Hepatocyte (in vitro differentiated cells): ENCODE results near the gene LMOD2. TPM values are rescaled to one million over a fixed set of nuclear protein-coding genes. Genes with fewer than 3 reads are reported as not detected.

ENCODE experiments used
- DNase-seq: peaks from one replicate; pipeline ENCODE4 v3.0.0-alpha.2; 2016; ENCODE audit warnings: low spot score
- H2AFZ ChIP-seq: fragments of 200-600 bp; sonication (generic); 2 replicates; pipeline ENCODE4 v1.6.0; 2016; ENCODE audit warnings: antibody characterized with exemption, mild to moderate bottlenecking
- H3K27ac ChIP-seq: fragments of 200-600 bp; sonication (generic); 2 replicates; pipeline ENCODE4 v1.5.1; 2016; ENCODE audit warnings: mild to moderate bottlenecking
- H3K27me3 ChIP-seq: fragments of 200-600 bp; sonication (generic); 2 replicates; pipeline ENCODE4 v1.6.1; 2016
- H3K36me3 ChIP-seq: fragments of 200-600 bp; sonication (generic); replicated peaks from 2 replicates; pipeline ENCODE4 v1.5.1; 2016; ENCODE audit warnings: low read depth; ENCODE audit not compliant: insufficient read depth
- H3K4me1 ChIP-seq: fragments of 200-600 bp; sonication (generic); 2 replicates; pipeline ENCODE4 v1.5.1; 2016; ENCODE audit warnings: mild to moderate bottlenecking, moderate library complexity; ENCODE audit not compliant: insufficient read depth
- H3K4me2 ChIP-seq: fragments of 200-600 bp; sonication (generic); 2 replicates; pipeline ENCODE4 v1.6.0; 2016
- H3K4me3 ChIP-seq: fragments of 200-600 bp; sonication (generic); 2 replicates; pipeline ENCODE4 v1.5.1; 2016; ENCODE audit warnings: mild to moderate bottlenecking
- H3K79me2 ChIP-seq: fragments of 200-600 bp; sonication (generic); 2 replicates; pipeline ENCODE4 v1.6.0; 2017; ENCODE audit warnings: mild to moderate bottlenecking
- H3K9me2 ChIP-seq: fragments of 200-600 bp; sonication (generic); replicated peaks from 2 replicates; pipeline ENCODE4 v1.6.0; 2017; ENCODE audit warnings: mild to moderate bottlenecking; ENCODE audit not compliant: insufficient read depth
- H3K9me3 ChIP-seq: fragments of 200-600 bp; sonication (generic); 2 replicates; pipeline ENCODE4 v1.5.1; 2016; ENCODE audit warnings: low read depth, mild to moderate bottlenecking
- H4K20me1 ChIP-seq: fragments of 200-600 bp; sonication (generic); 2 replicates; pipeline ENCODE4 v1.6.0; 2016; ENCODE audit warnings: mild to moderate bottlenecking; ENCODE audit not compliant: insufficient read depth, poor library complexity, severe bottlenecking
- EZH2 ChIP-seq: fragments of 200-600 bp; sonication (generic); IDR thresholded peaks from 2 replicates; pipeline ENCODE4 v1.6.1; 2016; ENCODE audit warnings: antibody characterized with exemption, mild to moderate bottlenecking, borderline replicate concordance
- EZH2phosphoT487 ChIP-seq: fragments of 200-600 bp; sonication (generic); IDR thresholded peaks from one replicate; pipeline ENCODE4 v1.6.1; 2018; ENCODE audit warnings: antibody characterized with exemption, mild to moderate bottlenecking, low read depth, moderate library complexity; ENCODE audit not compliant: unreplicated experiment, severe bottlenecking
- WGBS: methylation state at CpG from one replicate; pipeline ENCODE4 v1.1.6; 2016; ENCODE audit warnings: low lambda C conversion rate; ENCODE audit errors: missing lambda C conversion rate; 5-methylcytosine and 5-hydroxymethylcytosine counted together
- polyA plus RNA-seq: library from polyadenylated mRNA; unstranded; fragments of >200 nt; fragmentation: Nextera tagmentation; extraction: Ambion mirVana; gene quantifications from 2 replicates; pipeline ENCODE4 v1.2.1, GENCODE V29; 2016
- total RNA-seq: library from RNA; depleted of rRNA; stranded (reverse); fragments of >200 nt; gene quantifications from 2 replicates; pipeline ENCODE4 v1.2.3, GENCODE V29; 2014
- TF ChIP-seq, protein P1 (sequence below): fragments of 200-600 bp; sonication (generic); IDR thresholded peaks from 2 replicates; pipeline ENCODE4 v1.5.1; 2016; ENCODE audit warnings: antibody characterized with exemption, mild to moderate bottlenecking; ENCODE audit not compliant: poor library complexity

The LMOD2 gene
- total and polyA plus RNA-seq, 2 experiments from 2014 or later: not detected

DNA sequence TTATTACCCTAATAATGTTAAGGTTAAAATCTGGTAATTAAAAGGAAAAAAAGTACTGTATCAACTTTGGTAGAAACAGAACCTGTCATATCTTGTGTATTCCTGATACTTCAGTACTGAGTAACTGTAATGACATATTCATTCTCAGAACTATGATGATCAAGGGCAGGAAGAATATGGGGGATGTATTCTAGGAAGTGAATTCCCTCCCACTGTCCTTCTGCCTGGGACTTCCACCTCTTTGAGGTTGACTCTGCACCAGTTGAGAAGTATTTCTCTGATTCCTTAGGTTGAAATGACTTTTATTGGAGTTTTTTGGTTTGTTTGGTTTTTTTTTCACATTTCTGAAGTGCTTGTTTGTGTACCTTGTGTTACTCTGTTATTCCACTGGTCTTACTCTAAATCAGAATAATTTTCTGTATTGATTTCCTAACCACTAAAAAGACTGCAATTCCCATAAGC is 56.2 kb downstream of the LMOD2 start:
- peaks cover 46% of the 10 kb centered on the region for H4K20me1 ChIP-seq
- H3K4me1 ChIP-seq: peaks cover 13% of the 10 kb centered on the region
- TF ChIP-seq EZH2phosphoT487: no peak
- TF ChIP-seq, protein P1, sequence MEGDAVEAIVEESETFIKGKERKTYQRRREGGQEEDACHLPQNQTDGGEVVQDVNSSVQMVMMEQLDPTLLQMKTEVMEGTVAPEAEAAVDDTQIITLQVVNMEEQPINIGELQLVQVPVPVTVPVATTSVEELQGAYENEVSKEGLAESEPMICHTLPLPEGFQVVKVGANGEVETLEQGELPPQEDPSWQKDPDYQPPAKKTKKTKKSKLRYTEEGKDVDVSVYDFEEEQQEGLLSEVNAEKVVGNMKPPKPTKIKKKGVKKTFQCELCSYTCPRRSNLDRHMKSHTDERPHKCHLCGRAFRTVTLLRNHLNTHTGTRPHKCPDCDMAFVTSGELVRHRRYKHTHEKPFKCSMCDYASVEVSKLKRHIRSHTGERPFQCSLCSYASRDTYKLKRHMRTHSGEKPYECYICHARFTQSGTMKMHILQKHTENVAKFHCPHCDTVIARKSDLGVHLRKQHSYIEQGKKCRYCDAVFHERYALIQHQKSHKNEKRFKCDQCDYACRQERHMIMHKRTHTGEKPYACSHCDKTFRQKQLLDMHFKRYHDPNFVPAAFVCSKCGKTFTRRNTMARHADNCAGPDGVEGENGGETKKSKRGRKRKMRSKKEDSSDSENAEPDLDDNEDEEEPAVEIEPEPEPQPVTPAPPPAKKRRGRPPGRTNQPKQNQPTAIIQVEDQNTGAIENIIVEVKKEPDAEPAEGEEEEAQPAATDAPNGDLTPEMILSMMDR: no peak
- TF ChIP-seq EZH2: no peak
- H3K36me3 ChIP-seq: no peaks in the 10 kb centered on the region
- no peaks in the 10 kb centered on the region for H3K27me3 ChIP-seq
- no peak overlapping the region for H3K27ac ChIP-seq
- peaks cover 97% of the 10 kb centered on the region for H3K79me2 ChIP-seq
- no peak overlapping the region for H3K4me2 ChIP-seq
- no peaks in the 10 kb centered on the region for H3K9me3 ChIP-seq
- DNase-seq: no peak
- H2AFZ ChIP-seq: no peak overlapping the region
- H3K9me2 ChIP-seq: no peaks in the 10 kb centered on the region
- H3K4me3 ChIP-seq: no peak overlapping the region

GRCh38 chr7:123712619-123713018 is 57.0 kb downstream of the LMOD2 start:
- no peak overlapping the region for H3K4me3 ChIP-seq
- DNase-seq: no peak
- no peaks in the 10 kb centered on the region for H3K9me2 ChIP-seq
- no peak overlapping the region for H2AFZ ChIP-seq
- H3K4me2 ChIP-seq: no peak overlapping the region
- no peaks in the 10 kb centered on the region for H3K36me3 ChIP-seq
- H3K27ac ChIP-seq: no peak overlapping the region
- no peaks in the 10 kb centered on the region for H3K9me3 ChIP-seq
- H3K79me2 ChIP-seq: peaks cover 97% of the 10 kb centered on the region
- TF ChIP-seq, protein P1: no peak
- TF ChIP-seq EZH2phosphoT487 (no peak), EZH2 (no peak)
- H3K4me1 ChIP-seq: peaks cover 13% of the 10 kb centered on the region
- peaks cover 47% of the 10 kb centered on the region for H4K20me1 ChIP-seq
- WGBS: 83% methylated on average over 1 of the region's 1 CpG
- H3K27me3 ChIP-seq: no peaks in the 10 kb centered on the region

Other genes starting within 250 kb of the LMOD2 start
- 1.0 and 2.2 TPM in 2 replicates for gene IQUB, start 121.3 kb upstream of the LMOD2 start, total RNA-seq
- gene IQUB, start 121.3 kb upstream of the LMOD2 start, polyA plus RNA-seq: 0.79 and 0.97 TPM in 2 replicates
- gene NDUFA5, start 98.0 kb upstream of the LMOD2 start, total RNA-seq: 94.9 and 104 TPM in 2 replicates
- gene NDUFA5, start 98.0 kb upstream of the LMOD2 start, polyA plus RNA-seq: 127 and 137 TPM in 2 replicates
- not detected in 2 replicates for gene ASB15, start 54.0 kb upstream of the LMOD2 start, total RNA-seq
- gene ASB15, start 54.0 kb upstream of the LMOD2 start, polyA plus RNA-seq: 0.04 TPM in 1 of 2 replicates, not detected in the other
- gene WASL, start 93.1 kb downstream of the LMOD2 start, total RNA-seq: 41.9 and 48.9 TPM in 2 replicates
- 29.0 and 36.8 TPM in 2 replicates for gene WASL, start 93.1 kb downstream of the LMOD2 start, polyA plus RNA-seq
- gene HYAL4, start 189.3 kb downstream of the LMOD2 start, total RNA-seq: 0.07 TPM in 1 of 2 replicates, not detected in the other
- not detected in 2 replicates for gene HYAL4, start 189.3 kb downstream of the LMOD2 start, polyA plus RNA-seq